Vagina (tissue), 2 donors: ENCODE data around the gene AP4S1. TPM values are rescaled to one million over a fixed set of nuclear protein-coding genes. Genes with fewer than 3 reads are reported as not detected.

ENCODE experiments used
- DNase-seq, 2 donors: peaks; one replicate each; pipeline ENCODE4 v3.0.0-alpha.2; 2017; ENCODE audit errors: extremely low spot score in 2 of 2
- H3K27ac ChIP-seq: fragments of 200-600 bp; sonication (generic); one replicate; pipeline ENCODE4 v1.5.1; 2019
- H3K27me3 ChIP-seq: fragments of 200-600 bp; sonication (generic); one replicate; pipeline ENCODE4 v1.5.1; 2019
- H3K36me3 ChIP-seq, 2 donors: fragments of 200-600 bp; sonication (generic); one replicate each; pipeline ENCODE4 v1.5.1; 2017 to 2019
- H3K4me1 ChIP-seq: fragments of 200-600 bp; sonication (generic); one replicate; pipeline ENCODE4 v1.5.1; 2019
- H3K4me3 ChIP-seq, 2 donors: fragments of 200-600 bp; sonication (generic); 1 replicate in 1 of 2; 2 replicates in 1 of 2; pipeline ENCODE4 v1.5.1; 2016 to 2019
- H3K9me3 ChIP-seq: fragments of 200-600 bp; sonication (generic); one replicate; pipeline ENCODE4 v1.5.1; 2019
- CTCF ChIP-seq, 3 experiments: fragments of 450-650 bp in 2 of 3; fragments of 200-600 bp in 1 of 3; sonication (generic) in 1 of 3; IDR thresholded peaks; one replicate each; pipeline ENCODE4 v1.5.1; 2017 to 2019; ENCODE audit warnings: antibody characterized with exemption in 3 of 3, mild to moderate bottlenecking in 2 of 3, moderate library complexity in 2 of 3
- POLR2A ChIP-seq, 2 donors: fragments of 450-650 bp; IDR thresholded peaks; one replicate each; pipeline ENCODE4 v1.6.1; 2017; ENCODE audit warnings: antibody characterized with exemption in 2 of 2, mild to moderate bottlenecking in 2 of 2, moderate library complexity in 2 of 2
- POLR2AphosphoS5 ChIP-seq, 2 donors: sonication (generic); formaldehyde crosslinking; IDR thresholded peaks; one replicate each; pipeline ENCODE4 v1.9.0; 2017; ENCODE audit warnings: antibody characterized with exemption in 2 of 2, mild to moderate bottlenecking in 2 of 2, low read depth in 1 of 2; ENCODE audit not compliant: insufficient read depth in 1 of 2
- intact Hi-C: fragments of 100-400 bp; cut with DNase I; formaldehyde crosslinking; loops from one replicate; pipeline ENCODE4 v1.15.1; 2023
- total RNA-seq: library from RNA; depleted of rRNA; stranded (reverse); fragments of >200 nt; gene quantifications from one replicate; pipeline ENCODE4 v1.2.3, GENCODE V29; 2016

Gene AP4S1
- total RNA-seq, 1 donor from 2014 or later, result 3.4 TPM

GRCh38 chr14:31024577-31025366 is 677 bp upstream of the AP4S1 start:
- Histone ChIP-seq H3K9me3 (no peaks in the 10 kb centered on the region), H3K27me3 (no peaks in the 10 kb centered on the region), H3K36me3 (no peaks in the 10 kb centered on the region), H3K4me1 (peaks cover 49% of the 10 kb centered on the region), H3K4me3 (peak overlapping the region; percentile 89 to 96), H3K27ac (peak overlapping the region; percentile 100)
- no peak for DNase-seq
- intact Hi-C loops, result no loop called here
- TF ChIP-seq POLR2A (IDR thresholded peaks at IDR 0.05) (no peak), POLR2AphosphoS5 (IDR thresholded peaks at IDR 0.05; ENCODE audit: insufficient read depth in 1 of 2, low read depth in 1 of 2) (no peak), CTCF (IDR thresholded peaks at IDR 0.05) (no peak)

- no peak for TF ChIP-seq CTCF (IDR thresholded peaks at IDR 0.05)
- no peak for TF ChIP-seq POLR2AphosphoS5 (IDR thresholded peaks at IDR 0.05; ENCODE audit: insufficient read depth in 1 of 2, low read depth in 1 of 2)
- TF ChIP-seq POLR2A (IDR thresholded peaks at IDR 0.05), result peak in 1 of 2 donors; percentile 42
- no peak for DNase-seq
- Histone ChIP-seq H3K4me1 (peaks cover 37% of the 10 kb centered on the region), H3K4me3 (peak within 1 kb of the TSS; percentile 89 to 96), H3K27me3 (no peaks in the 10 kb centered on the region), H3K36me3 (no peaks in the 10 kb centered on the region), H3K27ac (peak within 1 kb of the TSS; percentile 100), H3K9me3 (no peaks in the 10 kb centered on the region)
- intact Hi-C loops, result no loop called here
Measured at GRCh38 chr14:31026077-31026449, 614 bp downstream of the AP4S1 start, which contains the start of gene STRN3. TSS of gene STRN3 (minus strand) at chr14:31026379. CDS start at chr14:31026185, 194 bp downstream.

GRCh38 chr14:31026450-31027235 is 1.2 kb downstream of the AP4S1 start:
- peak; percentile 97 to 98 for DNase-seq
- intact Hi-C loops, result no loop called here
- H3K4me1 ChIP-seq, result peaks cover 36% of the 10 kb centered on the region
- no peaks in the 10 kb centered on the region for H3K36me3 ChIP-seq
- H3K9me3 ChIP-seq, result no peaks in the 10 kb centered on the region
- no peaks in the 10 kb centered on the region for H3K27me3 ChIP-seq
- peak in 1 of 3 experiments; percentile 7 for TF ChIP-seq CTCF (IDR thresholded peaks at IDR 0.05)
- peak in 1 of 2 donors; percentile 94 for TF ChIP-seq POLR2AphosphoS5 (IDR thresholded peaks at IDR 0.05; ENCODE audit: insufficient read depth in 1 of 2, low read depth in 1 of 2)
- TF ChIP-seq POLR2A (IDR thresholded peaks at IDR 0.05), result peak in 1 of 2 donors; percentile 49
- peak overlapping the region; percentile 89 to 96 for H3K4me3 ChIP-seq
- peak overlapping the region; percentile 100 for H3K27ac ChIP-seq

GRCh38 chr14:31027847-31028246 is 2.4 kb downstream of the AP4S1 start:
- Histone ChIP-seq H3K4me1 (peaks cover 29% of the 10 kb centered on the region), H3K27me3 (no peaks in the 10 kb centered on the region), H3K9me3 (no peaks in the 10 kb centered on the region), H3K36me3 (no peaks in the 10 kb centered on the region), H3K27ac (no peak overlapping the region), H3K4me3 (no peak overlapping the region)
- DNase-seq, result no peak
- intact Hi-C loops, result no loop called here
- TF ChIP-seq POLR2AphosphoS5 (IDR thresholded peaks at IDR 0.05; ENCODE audit: insufficient read depth in 1 of 2, low read depth in 1 of 2), result no peak
- TF ChIP-seq POLR2A (IDR thresholded peaks at IDR 0.05), result no peak
- TF ChIP-seq CTCF (IDR thresholded peaks at IDR 0.05), result no peak
